GM12878 (cell line): Measurements from ENCODE around the gene CYP26A1. TPM values are rescaled to one million over a fixed set of nuclear protein-coding genes. Genes with fewer than 3 reads are reported as not detected.

Experiments
- ATAC-seq: fragments of 200-7000 bp; cut with Tn5 transposase; 3 replicates; pipeline ENCODE4 v1.9.1; 2020; ENCODE audit warnings: mild to moderate bottlenecking, moderate library complexity
- BruUV-seq: library from RNA; stranded (reverse); fragments of 400-500 nt; replicated peaks from 2 replicates; lab custom pipeline; 2021; lab: Mats Ljungman, UMichigan
- CTCF ChIA-PET: fragments of 300-600 bp; sonication (Branson Sonifier 250); formaldehyde crosslinking; extraction: SDS; loops from one replicate; lab custom pipeline; 2021; ENCODE audit warnings: inconsistent platforms; lab: Yijun Ruan, JAX
- POLR2A ChIA-PET: fragments of 350-600 bp; formaldehyde crosslinking; extraction: SDS; loops from one replicate; lab custom pipeline; 2021; ENCODE audit warnings: inconsistent platforms; lab: Charles Lee
- RAD21 ChIA-PET: fragments of 300-600 bp; sonication (Branson Sonifier 250); formaldehyde crosslinking; loops from one replicate; lab custom pipeline; 2023; ENCODE audit warnings: antibody characterized with exemption; ENCODE audit not compliant: unreplicated experiment; lab: Charles Lee
- SMC1A ChIA-PET: fragments of 300-600 bp; sonication (Branson Sonifier 250); formaldehyde crosslinking; loops from one replicate; lab custom pipeline; 2023; ENCODE audit not compliant: unreplicated experiment, uncharacterized antibody; lab: Charles Lee
- DNase-seq: peaks from one replicate; pipeline ENCODE4 v3.0.0-alpha.2; 2011; ENCODE audit warnings: low read depth, low spot score
- FAIRE-seq: peaks from 3 replicates; lab custom pipeline; 2011; peaks lifted over from hg19 to GRCh38; lab: Jason Lieb, UNC
- H2AFZ ChIP-seq: 2 replicates; pipeline ENCODE4 v1.6.0; 2011; ENCODE audit warnings: low read depth, low read length, control low read depth; ENCODE audit not compliant: control insufficient read depth
- H3K27ac ChIP-seq: 2 replicates; pipeline ENCODE4 v1.5.1; 2011; ENCODE audit warnings: control low read depth; ENCODE audit not compliant: control insufficient read depth, insufficient read depth
- H3K27me3 ChIP-seq, 2 experiments: replicated peaks in 1 of 2; 2 replicates each; pipeline versions ENCODE4 v1.6.0 to v1.6.1; 2011; ENCODE audit warnings: low read length in 1 of 2; ENCODE audit not compliant: control insufficient read depth in 2 of 2, insufficient read depth in 2 of 2
- H3K36me3 ChIP-seq, 2 experiments: 2 replicates each; pipeline ENCODE4 v1.5.1; 2011; ENCODE audit warnings: low read length in 1 of 2; ENCODE audit not compliant: control insufficient read depth in 2 of 2, insufficient read depth in 2 of 2
- H3K4me1 ChIP-seq: 2 replicates; pipeline ENCODE4 v1.6.1; 2011; ENCODE audit warnings: mild to moderate bottlenecking, low read length, moderate library complexity, mixed read lengths; ENCODE audit not compliant: control insufficient read depth, insufficient read depth
- H3K4me2 ChIP-seq: 2 replicates; pipeline ENCODE4 v1.6.0; 2011; ENCODE audit warnings: control low read depth; ENCODE audit not compliant: control insufficient read depth, insufficient read depth
- H3K4me3 ChIP-seq: fragments of 200-600 bp; sonication (generic); 2 replicates; pipeline ENCODE4 v1.5.1; 2016
- H3K79me2 ChIP-seq: 2 replicates; pipeline ENCODE4 v1.6.0; 2011; ENCODE audit warnings: low read length; ENCODE audit not compliant: control insufficient read depth, insufficient read depth
- H3K9ac ChIP-seq: 2 replicates; pipeline ENCODE4 v1.8.0; 2011; ENCODE audit warnings: low read length, control low read depth, mixed read lengths; ENCODE audit not compliant: control insufficient read depth, insufficient read depth
- H3K9me3 ChIP-seq: replicated peaks from 3 replicates; pipeline ENCODE4 v1.5.1; 2011; ENCODE audit warnings: mild to moderate bottlenecking, low read length; ENCODE audit not compliant: control insufficient read depth, insufficient read depth
- H4K20me1 ChIP-seq: 2 replicates; pipeline ENCODE4 v1.6.0; 2011; ENCODE audit not compliant: control insufficient read depth, insufficient read depth
- CHD2 ChIP-seq: IDR thresholded peaks from 2 replicates; pipeline ENCODE4 v1.6.1; 2011; ENCODE audit warnings: low read depth, low read length, improper control_type of control experiment, borderline replicate concordance
- HCFC1 ChIP-seq: fragments of 150-350 bp; IDR thresholded peaks from 2 replicates; pipeline ENCODE4 v1.6.1; 2014; ENCODE audit warnings: low read length
- JUND ChIP-seq: IDR thresholded peaks from 2 replicates; pipeline ENCODE4 v1.6.1; 2012; ENCODE audit warnings: low read depth, mild to moderate bottlenecking, low read length, improper control_type of control experiment, moderate library complexity
- WGBS: methylation state at CpG from one replicate; pipeline ENCODE4 v1.1.6; 2016; ENCODE audit warnings: low lambda C conversion rate; ENCODE audit not compliant: insufficient replicate concordance, insufficient coverage; ENCODE audit errors: missing lambda C conversion rate; 5-methylcytosine and 5-hydroxymethylcytosine counted together
- in situ Hi-C: fragments of 300-500 bp; cut with MboI; formaldehyde crosslinking; loops from 9 replicates; pipeline ENCODE4 v1.14.3; 2018; ENCODE audit warnings: mixed read lengths
- intact Hi-C: fragments of 100-400 bp; cut with micrococcal nuclease; formaldehyde crosslinking; loops from one replicate; pipeline ENCODE4 v1.14.2; 2022; ENCODE audit not compliant: unreplicated experiment
- polyA plus RNA-seq, 11 experiments: library from polyadenylated mRNA; depleted of rRNA in 4 of 11; unstranded in 6 of 11; stranded (reverse) in 5 of 11; fragments of >200 nt; fragmentation: Nextera tagmentation in 4 of 11; fragmentation: Illumina TruSeq in 1 of 11; extraction: Ambion mirVana in 4 of 11; extraction: Trizol in 1 of 11; gene quantifications; 1 replicate in 1 of 11; 2 replicates in 10 of 11; pipeline versions ENCODE4 v1.2.1 to v1.2.3, GENCODE V29; 2011 to 2016; ENCODE audit warnings: inconsistent platforms in 2 of 11, missing spikeins in 2 of 11, low read depth in 1 of 11
- total RNA-seq, 4 experiments: library from RNA; depleted of rRNA in 3 of 4; stranded (reverse); fragments of >200 nt in 3 of 4; fragmentation: Illumina TruSeq in 1 of 4; extraction: Trizol in 1 of 4; gene quantifications; 2 replicates each; pipeline versions ENCODE4 v1.2.1 to v1.2.3, GENCODE V29; 2013 to 2021
- TF ChIP-seq, protein P1 (sequence below): fragments of 450-650 bp; IDR thresholded peaks from 2 replicates; pipeline ENCODE4 v1.6.1; 2018; ENCODE audit warnings: mild to moderate bottlenecking, low read depth, moderate library complexity; ENCODE audit not compliant: partially characterized antibody

The CYP26A1 gene
- total and polyA plus RNA-seq, 10 of the 15 experiments (the other 5 are each of a cell fraction or from before 2014, with no cell fraction given) = not detected

DNA sequence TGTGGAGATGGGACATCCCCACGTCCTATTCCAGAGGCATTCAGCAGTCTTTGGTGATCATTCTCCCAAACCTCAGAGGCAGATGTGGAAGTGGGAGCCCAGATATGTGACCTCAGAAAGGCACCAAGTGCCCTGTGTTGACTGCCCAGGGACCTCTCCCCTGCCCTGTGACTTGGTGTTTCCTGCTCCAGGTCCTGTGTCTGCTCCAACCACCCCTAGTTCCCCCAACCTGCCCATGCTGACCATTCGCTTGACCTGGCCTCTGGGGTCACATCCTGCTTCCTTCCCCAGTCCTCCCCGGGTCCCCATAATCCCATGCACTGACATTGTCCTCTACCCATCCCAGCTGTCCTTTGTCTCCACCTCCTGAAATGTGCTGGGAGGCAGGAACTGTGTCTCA lies 7.6 kb downstream of the CYP26A1 start:
- no peak for TF ChIP-seq HCFC1
- TF ChIP-seq, protein P1, sequence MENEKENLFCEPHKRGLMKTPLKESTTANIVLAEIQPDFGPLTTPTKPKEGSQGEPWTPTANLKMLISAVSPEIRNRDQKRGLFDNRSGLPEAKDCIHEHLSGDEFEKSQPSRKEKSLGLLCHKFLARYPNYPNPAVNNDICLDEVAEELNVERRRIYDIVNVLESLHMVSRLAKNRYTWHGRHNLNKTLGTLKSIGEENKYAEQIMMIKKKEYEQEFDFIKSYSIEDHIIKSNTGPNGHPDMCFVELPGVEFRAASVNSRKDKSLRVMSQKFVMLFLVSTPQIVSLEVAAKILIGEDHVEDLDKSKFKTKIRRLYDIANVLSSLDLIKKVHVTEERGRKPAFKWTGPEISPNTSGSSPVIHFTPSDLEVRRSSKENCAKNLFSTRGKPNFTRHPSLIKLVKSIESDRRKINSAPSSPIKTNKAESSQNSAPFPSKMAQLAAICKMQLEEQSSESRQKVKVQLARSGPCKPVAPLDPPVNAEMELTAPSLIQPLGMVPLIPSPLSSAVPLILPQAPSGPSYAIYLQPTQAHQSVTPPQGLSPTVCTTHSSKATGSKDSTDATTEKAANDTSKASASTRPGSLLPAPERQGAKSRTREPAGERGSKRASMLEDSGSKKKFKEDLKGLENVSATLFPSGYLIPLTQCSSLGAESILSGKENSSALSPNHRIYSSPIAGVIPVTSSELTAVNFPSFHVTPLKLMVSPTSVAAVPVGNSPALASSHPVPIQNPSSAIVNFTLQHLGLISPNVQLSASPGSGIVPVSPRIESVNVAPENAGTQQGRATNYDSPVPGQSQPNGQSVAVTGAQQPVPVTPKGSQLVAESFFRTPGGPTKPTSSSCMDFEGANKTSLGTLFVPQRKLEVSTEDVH = no peak
- no peak for TF ChIP-seq CHD2
- TF ChIP-seq JUND = no peak
- TF ChIP-seq, all 136 proteins: peak for 0
- H3K4me3 ChIP-seq = no peak overlapping the region
- ATAC-seq (no peak), DNase-seq (no peak), FAIRE-seq (no peak)
- H3K4me2 ChIP-seq = no peak overlapping the region
- 38% methylated on average over 3 of the region's 3 CpGs for WGBS
- no TSS peak for BruUV-seq
- H3K4me1 ChIP-seq = peaks cover 5% of the 10 kb centered on the region; the same call in 1 of the 2 replicates
- ChIA-PET RAD21 (interaction anchor here (0.5 to 0.9 kb wide), 2 partner anchors 240 to 268 kb away, joined by 3 to 5 read pairs; no protein-coding TSS in a partner anchor), CTCF (interaction anchor here (1.2 to 6.3 kb wide), 5 partner anchors 55 to 276 kb away, joined by 3 to 44 read pairs (median 6); no protein-coding TSS in a partner anchor), POLR2A (no interaction called here), SMC1A (interaction anchor here (0.6 to 1.2 kb wide), 4 partner anchors 13 to 885 kb away, joined by 3 read pairs; no protein-coding TSS in a partner anchor)
- intact Hi-C loops = loop anchor here (5.0 kb wide), 1 partner anchor 114 kb away; no protein-coding TSS in a partner anchor
- H4K20me1 ChIP-seq = no peaks in the 10 kb centered on the region
- no peak overlapping the region for H3K9ac ChIP-seq
- no peak overlapping the region for H3K27ac ChIP-seq
- no peak overlapping the region for H2AFZ ChIP-seq
- no peaks in the 10 kb centered on the region for H3K79me2 ChIP-seq
- H3K27me3 ChIP-seq = peaks cover 0 to 1% of the 10 kb centered on the region in 2 experiments; a peak in 2 of 4 replicates
- in situ Hi-C loops = loop anchor here (5.0 kb wide), 2 partner anchors 211 to 271 kb away; no protein-coding TSS in a partner anchor
- no peaks in the 10 kb centered on the region for H3K36me3 ChIP-seq
- H3K9me3 ChIP-seq = no peaks in the 10 kb centered on the region
